ENCODE data around the gene IPO13. TPM values are rescaled to one million over a fixed set of nuclear protein-coding genes. Genes with fewer than 3 reads are reported as not detected.

IPO13 gene
- total RNA-seq, 4 donors from 2014 or later = 22.7 to 64.9 (median 36.5) TPM

- no peak overlapping the region for H3K4me3 ChIP-seq
- H3K36me3 ChIP-seq = no peaks in the 10 kb centered on the region
- peaks cover 19 to 37% (median 32%) of the 10 kb centered on the region in 4 donors for H3K4me1 ChIP-seq
- TF ChIP-seq POLR2A (IDR thresholded peaks at IDR 0.05) = no peak
- no peak for TF ChIP-seq EP300 (IDR thresholded peaks at IDR 0.05; ENCODE audit: low read depth)
- no peak for TF ChIP-seq CTCF (IDR thresholded peaks at IDR 0.05)
- no peak for TF ChIP-seq POLR2AphosphoS5 (IDR thresholded peaks at IDR 0.05)
- in situ Hi-C loops (cut with MboI; ENCODE audit: low pct_ligation_motif_present in 1 of 4, low pct_unique_long_range_greater_than_20kb in 1 of 4, low sequenced_read_pairs in 3 of 4) (loop anchor here (5.0 to 25.0 kb wide), 5 partner anchors 157 to 395 kb away; partner anchors contain the start of gene PTPRF (in 1 of the 4)), intact Hi-C loops (cut with DNase I; ENCODE audit: low total_unique reads) (loop anchor here (2.0 kb wide), 1 partner anchor 167 kb away; no protein-coding TSS in a partner anchor)
- no peak overlapping the region for H3K27ac ChIP-seq
- WGBS, 2 donors (ENCODE audit: low coverage in 1 of 2) = 90% methylated on average over 13 of the region's 13 CpGs; no CpG with 5 or more reads in 1 of the 2 donors
- DNase-seq = no peak
- H3K9me3 ChIP-seq = no peaks in the 10 kb centered on the region
- H3K27me3 ChIP-seq = peaks cover 13% of the 10 kb centered on the region
Measured at GRCh38 chr1:43931711-43932660, 14.8 kb upstream of the IPO13 start.

GRCh38 chr1:43932786-43933385, 13.9 kb upstream of the IPO13 start:
- Histone ChIP-seq H3K27ac (peak overlapping the region in 1 of 4 donors; percentile 8), H3K4me1 (peaks cover 19 to 39% (median 32%) of the 10 kb centered on the region in 4 donors), H3K27me3 (peaks cover 13% of the 10 kb centered on the region), H3K9me3 (no peaks in the 10 kb centered on the region), H3K36me3 (no peaks in the 10 kb centered on the region), H3K4me3 (peak overlapping the region in 3 of 4 donors; percentile 24 to 44 (median 26))
- WGBS, 2 donors (ENCODE audit: low coverage in 1 of 2) = 37 to 100% methylated on average over 2 to 8 of the region's 8 CpGs
- no peak for DNase-seq
- in situ Hi-C loops (cut with MboI; ENCODE audit: low pct_ligation_motif_present in 1 of 4, low pct_unique_long_range_greater_than_20kb in 1 of 4, low sequenced_read_pairs in 3 of 4) (loop anchor here (5.0 to 25.0 kb wide), 5 partner anchors 158 to 396 kb away; partner anchors contain the start of gene PTPRF (in 1 of the 4)), intact Hi-C loops (cut with DNase I; ENCODE audit: low total_unique reads) (loop anchor here (2.0 kb wide), 1 partner anchor 168 kb away; no protein-coding TSS in a partner anchor)
- TF ChIP-seq POLR2A (IDR thresholded peaks at IDR 0.05) (no peak), CTCF (IDR thresholded peaks at IDR 0.05) (no peak), EP300 (IDR thresholded peaks at IDR 0.05; ENCODE audit: low read depth) (no peak), POLR2AphosphoS5 (IDR thresholded peaks at IDR 0.05) (no peak)

GRCh38 chr1:43933386-43934100, 13.2 kb upstream of the IPO13 start, which contains the start of gene ARTN:
ARTN (plus strand) TSS chr1:43933801; CDS start chr1:43935657, 1,856 bp downstream.
- Histone ChIP-seq H3K27ac (peak within 1 kb of the TSS in 2 of 4 donors; percentile 54 to 80), H3K36me3 (no peaks in the 10 kb centered on the region), H3K9me3 (no peaks in the 10 kb centered on the region), H3K4me1 (peaks cover 19 to 39% (median 32%) of the 10 kb centered on the region in 4 donors), H3K27me3 (peaks cover 13% of the 10 kb centered on the region), H3K4me3 (peak within 1 kb of the TSS in 3 of 4 donors; percentile 24 to 44 (median 26))
- intact Hi-C loops (cut with DNase I; ENCODE audit: low total_unique reads) = loop anchor here (2.0 kb wide), 1 partner anchor 169 kb away; no protein-coding TSS in a partner anchor
- in situ Hi-C loops (cut with MboI; ENCODE audit: low pct_ligation_motif_present in 1 of 4, low pct_unique_long_range_greater_than_20kb in 1 of 4, low sequenced_read_pairs in 3 of 4) = loop anchor here (5.0 to 25.0 kb wide), 5 partner anchors 159 to 396 kb away; partner anchors contain the start of gene PTPRF (in 1 of the 4)
- DNase-seq = peak; percentile 63
- 18% methylated on average over 24 of the region's 42 CpGs; no CpG with 5 or more reads in 1 of the 2 donors for WGBS, 2 donors (ENCODE audit: low coverage in 1 of 2)
- TF ChIP-seq POLR2AphosphoS5 (IDR thresholded peaks at IDR 0.05) (no peak), CTCF (IDR thresholded peaks at IDR 0.05) (no peak), EP300 (IDR thresholded peaks at IDR 0.05; ENCODE audit: low read depth) (no peak), POLR2A (IDR thresholded peaks at IDR 0.05) (no peak)

All from transverse colon (tissue), 4 donors.